DOHH2 (cell line): ENCODE data around the gene MFRP.

Experiments
- H3F3A ChIP-seq: fragments of 200-600 bp; sonication (generic), shearing (Covaris generic); 2 replicates; pipeline ENCODE4 v1.6.0; 2016; ENCODE audit warnings: antibody characterized with exemption, mild to moderate bottlenecking; ENCODE audit not compliant: control insufficient read depth, insufficient read depth
- H3K27ac ChIP-seq: fragments of 200-600 bp; sonication (generic); 2 replicates; pipeline ENCODE4 v1.5.1; 2014; ENCODE audit warnings: low read depth, mild to moderate bottlenecking, low read length, moderate library complexity
- H3K27me3 ChIP-seq: fragments of 200-600 bp; sonication (generic); 2 replicates; pipeline ENCODE4 v1.6.1; 2014; ENCODE audit warnings: mild to moderate bottlenecking, low read length, mixed read lengths; ENCODE audit not compliant: control insufficient read depth
- H3K36me3 ChIP-seq: fragments of 200-600 bp; sonication (generic); 2 replicates; pipeline ENCODE4 v1.6.1; 2014; ENCODE audit warnings: mild to moderate bottlenecking, low read length, moderate library complexity, mixed read lengths; ENCODE audit not compliant: control insufficient read depth
- H3K4me1 ChIP-seq: fragments of 200-600 bp; sonication (generic); 2 replicates; pipeline ENCODE4 v1.6.1; 2014; ENCODE audit warnings: mild to moderate bottlenecking, low read length, mixed read lengths; ENCODE audit not compliant: control insufficient read depth
- H3K4me2 ChIP-seq: fragments of 200-600 bp; sonication (generic); 2 replicates; pipeline ENCODE4 v1.6.0; 2014; ENCODE audit warnings: mild to moderate bottlenecking, low read length, moderate library complexity
- H3K4me3 ChIP-seq: fragments of 200-600 bp; sonication (generic); 2 replicates; pipeline ENCODE4 v1.5.1; 2014; ENCODE audit warnings: mild to moderate bottlenecking, low read length, mixed read lengths
- H3K79me2 ChIP-seq: fragments of 200-600 bp; sonication (generic); 2 replicates; pipeline ENCODE4 v1.6.1; 2014; ENCODE audit warnings: mild to moderate bottlenecking, low read length, mixed read lengths; ENCODE audit not compliant: control insufficient read depth
- H3K9me2 ChIP-seq: fragments of 200-600 bp; sonication (generic); replicated peaks from 2 replicates; pipeline ENCODE4 v1.6.1; 2014; ENCODE audit warnings: mild to moderate bottlenecking, low read length, mixed read lengths; ENCODE audit not compliant: control insufficient read depth
- H3K9me3 ChIP-seq: fragments of 200-600 bp; sonication (generic); 2 replicates; pipeline ENCODE4 v1.6.1; 2014; ENCODE audit warnings: antibody characterized with exemption, low read length, mixed read lengths; ENCODE audit not compliant: control insufficient read depth, insufficient read depth
- H4K20me1 ChIP-seq: fragments of 200-600 bp; sonication (generic); 2 replicates; pipeline ENCODE4 v1.6.0; 2014; ENCODE audit warnings: low read depth, mild to moderate bottlenecking, antibody characterized with exemption, low read length, moderate library complexity; ENCODE audit not compliant: control insufficient read depth, insufficient read depth
- CTCF ChIP-seq: fragments of 200-600 bp; sonication (generic); IDR thresholded peaks from one replicate; pipeline ENCODE4 v1.5.1; 2014; ENCODE audit warnings: antibody characterized with exemption, mild to moderate bottlenecking, low read depth, low read length; ENCODE audit not compliant: poor library complexity, severe bottlenecking
- EZH2phosphoT487 ChIP-seq: fragments of 200-600 bp; sonication (generic); IDR thresholded peaks from 2 replicates; pipeline ENCODE4 v1.6.1; 2017; ENCODE audit warnings: borderline replicate concordance, mild to moderate bottlenecking, antibody characterized with exemption, low read length, moderate library complexity, mixed read lengths

MFRP gene

DNA sequence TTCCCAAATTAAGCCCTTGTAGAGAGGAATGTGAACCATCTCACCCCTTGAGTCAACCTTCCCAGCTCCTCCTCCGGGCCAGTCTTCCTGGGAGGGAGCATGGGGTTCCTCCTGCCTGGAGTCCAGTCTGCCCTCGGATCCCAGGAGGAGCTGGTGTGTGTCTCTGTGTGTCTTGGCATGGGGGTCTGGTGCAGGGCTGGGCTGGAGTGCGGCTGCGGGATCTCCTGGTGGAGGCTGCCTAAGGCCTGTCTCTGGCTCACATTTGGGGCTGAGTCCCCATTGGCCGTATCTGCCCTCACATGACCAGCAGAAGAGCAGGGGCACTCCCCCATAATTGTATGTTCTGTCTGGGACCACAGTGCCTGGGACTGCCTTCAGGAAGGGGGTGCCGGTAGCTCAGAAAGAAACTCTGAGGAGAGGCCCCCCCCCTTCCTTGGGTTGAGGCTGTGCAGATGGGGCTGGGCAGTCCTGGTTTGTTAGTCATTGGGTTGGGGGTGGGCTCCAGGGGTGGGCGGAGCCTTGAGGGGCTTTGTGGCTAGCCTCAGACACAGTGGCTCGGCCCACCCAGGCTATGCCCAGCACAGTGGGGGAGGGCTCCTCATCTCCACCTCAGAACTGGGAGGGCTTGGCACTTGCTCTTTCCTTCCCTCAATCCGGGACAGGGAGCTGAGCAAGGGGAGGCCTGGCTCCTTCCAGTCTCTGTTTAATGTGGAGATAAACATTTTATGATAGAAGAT lies 8.8 kb downstream of the MFRP start:
- Histone ChIP-seq H3K27ac (no peak overlapping the region), H3K4me3 (peak overlapping the region; percentile 5; the same call in 1 of the 2 replicates), H3K9me2 (no peaks in the 10 kb centered on the region), H3K36me3 (peaks cover 28% of the 10 kb centered on the region), H3F3A (0 out of 2 replicates have a peak, but pooled peaks cover 3% of the 10 kb centered on the region), H3K4me1 (peaks cover 53% of the 10 kb centered on the region), H3K9me3 (no peaks in the 10 kb centered on the region), H3K79me2 (peaks cover 36% of the 10 kb centered on the region), H3K27me3 (peaks cover 22% of the 10 kb centered on the region), H4K20me1 (0 out of 2 replicates have a peak, but pooled peaks cover 8% of the 10 kb centered on the region), H3K4me2 (peak overlapping the region; percentile 29)
- TF ChIP-seq CTCF: no peak
- no peak for TF ChIP-seq EZH2phosphoT487

- H3K9me2 ChIP-seq: no peaks in the 10 kb centered on the region
Measured at GRCh38 chr11:119336744-119337469, 9.6 kb downstream of the MFRP start.

More at GRCh38 chr11:119336744-119337469, 9.6 kb downstream of the MFRP start:
- Histone ChIP-seq H3K4me1 (peaks cover 53% of the 10 kb centered on the region), H3K36me3 (peaks cover 28% of the 10 kb centered on the region), H3K4me3 (no peak overlapping the region), H3F3A (0 out of 2 replicates have a peak, but pooled peaks cover 3% of the 10 kb centered on the region), H3K27me3 (peaks cover 14% of the 10 kb centered on the region), H3K9me3 (no peaks in the 10 kb centered on the region), H3K4me2 (peak overlapping the region; percentile 15; the same call in 1 of the 2 replicates), H3K27ac (no peak overlapping the region), H3K79me2 (peaks cover 36% of the 10 kb centered on the region), H4K20me1 (0 out of 2 replicates have a peak, but pooled peaks cover 8% of the 10 kb centered on the region)
- TF ChIP-seq EZH2phosphoT487 (no peak), CTCF (no peak)
